Neural cell (in vitro differentiated cells): ENCODE results near the gene PEX7. TPM values are rescaled to one million over a fixed set of nuclear protein-coding genes. Genes with fewer than 3 reads are reported as not detected.

Experiments used
- H2AFZ ChIP-seq: fragments of 200-600, 300-800 bp; sonication (generic), shearing (Covaris generic); 2 replicates; pipeline ENCODE4 v1.6.0; 2014; ENCODE audit warnings: low read depth, mild to moderate bottlenecking, antibody characterized with exemption, low read length, moderate library complexity
- H3F3A ChIP-seq: fragments of 200-600 bp; shearing (Covaris generic); 2 replicates; pipeline ENCODE4 v1.6.1; 2016; ENCODE audit warnings: mild to moderate bottlenecking, moderate library complexity, mixed read lengths, antibody characterized with exemption, low read length; ENCODE audit not compliant: insufficient read depth, poor library complexity, severe bottlenecking
- H3K27ac ChIP-seq: fragments of 200-600, 300-800 bp; sonication (generic), shearing (Covaris generic); 2 replicates; pipeline ENCODE4 v1.5.1; 2014; ENCODE audit warnings: mild to moderate bottlenecking, low read length, moderate library complexity
- H3K27me3 ChIP-seq: fragments of 300-800, 200-600 bp; sonication (generic), shearing (Covaris generic); 2 replicates; pipeline ENCODE4 v1.6.0; 2014; ENCODE audit warnings: mild to moderate bottlenecking, low read depth, low read length, moderate library complexity; ENCODE audit not compliant: insufficient read depth
- H3K36me3 ChIP-seq: fragments of 300-800, 200-600 bp; sonication (generic), shearing (Covaris generic); 2 replicates; pipeline ENCODE4 v1.5.1; 2014; ENCODE audit warnings: mild to moderate bottlenecking, antibody characterized with exemption, low read length, moderate library complexity; ENCODE audit not compliant: insufficient read depth
- H3K4me2 ChIP-seq: fragments of 300-800, 200-600 bp; sonication (generic), shearing (Covaris generic); 2 replicates; pipeline ENCODE4 v1.6.0; 2014; ENCODE audit warnings: mild to moderate bottlenecking, low read length
- H3K4me3 ChIP-seq: fragments of 300-800, 200-600 bp; sonication (generic), shearing (Covaris generic); 2 replicates; pipeline ENCODE4 v1.5.1; 2014; ENCODE audit warnings: mild to moderate bottlenecking, low read length, moderate library complexity
- H3K79me2 ChIP-seq: fragments of 200-600 bp; shearing (Covaris generic); replicated peaks from 2 replicates; pipeline ENCODE4 v1.6.0; 2014; ENCODE audit warnings: mild to moderate bottlenecking, low read length, moderate library complexity; ENCODE audit not compliant: insufficient read depth
- H3K9ac ChIP-seq: fragments of 300-800, 200-600 bp; sonication (generic), shearing (Covaris generic); 2 replicates; pipeline ENCODE4 v1.6.1; 2016; ENCODE audit warnings: mild to moderate bottlenecking, low read length, mixed read lengths
- H3K9me2 ChIP-seq: fragments of 200-600 bp; shearing (Covaris generic); 2 replicates; pipeline ENCODE4 v1.6.1; 2016; ENCODE audit warnings: mild to moderate bottlenecking, low read length, mixed read lengths; ENCODE audit not compliant: insufficient read depth
- H3K9me3 ChIP-seq: fragments of 200-600, 300-800 bp; sonication (generic), shearing (Covaris generic); 2 replicates; pipeline ENCODE4 v1.6.1; 2016; ENCODE audit warnings: mild to moderate bottlenecking, mixed run types, low read length, moderate library complexity, mixed read lengths
- H4K20me1 ChIP-seq: fragments of 200-600 bp; shearing (Covaris generic); 2 replicates; pipeline ENCODE4 v1.6.1; 2016; ENCODE audit warnings: mild to moderate bottlenecking, mixed run types; ENCODE audit not compliant: insufficient read depth
- CTCF ChIP-seq: fragments of 450-650 bp; IDR thresholded peaks from 2 replicates; pipeline ENCODE4 v1.5.1; 2014; ENCODE audit warnings: antibody characterized with exemption, mild to moderate bottlenecking, moderate library complexity; ENCODE audit not compliant: poor library complexity, severe bottlenecking
- EP300 ChIP-seq: fragments of 450-650 bp; conservative IDR thresholded peaks from 2 replicates; pipeline ENCODE4 v1.6.1; 2014; ENCODE audit warnings: antibody characterized with exemption, mild to moderate bottlenecking, moderate library complexity; ENCODE audit not compliant: poor library complexity, severe bottlenecking
- EZH2 ChIP-seq: fragments of 200-600, 300-800 bp; shearing (Covaris generic), sonication (generic); IDR thresholded peaks from 2 replicates; pipeline ENCODE4 v1.6.1; 2014; ENCODE audit warnings: antibody characterized with exemption, low read length, borderline replicate concordance, mild to moderate bottlenecking; ENCODE audit not compliant: insufficient read depth, poor library complexity, severe bottlenecking
- MXI1 ChIP-seq: fragments of 450-650 bp; conservative IDR thresholded peaks from 2 replicates; pipeline ENCODE4 v1.6.1; 2014; ENCODE audit warnings: antibody characterized with exemption, mild to moderate bottlenecking; ENCODE audit not compliant: poor library complexity, severe bottlenecking
- POLR2AphosphoS5 ChIP-seq: IDR thresholded peaks from 2 replicates; pipeline ENCODE4 v1.6.1; 2012
- RAD21 ChIP-seq: fragments of 450-650 bp; conservative IDR thresholded peaks from 2 replicates; pipeline ENCODE4 v1.6.1; 2014; ENCODE audit warnings: antibody characterized with exemption, mild to moderate bottlenecking, moderate library complexity
- REST ChIP-seq: IDR thresholded peaks from 2 replicates; pipeline ENCODE4 v1.6.1; 2012; ENCODE audit warnings: borderline replicate concordance
- SMC3 ChIP-seq: fragments of 450-650 bp; conservative IDR thresholded peaks from 2 replicates; pipeline ENCODE4 v1.6.1; 2014; ENCODE audit warnings: antibody characterized with exemption, mild to moderate bottlenecking, moderate library complexity; ENCODE audit not compliant: poor library complexity
- TAF1 ChIP-seq: IDR thresholded peaks from 2 replicates; pipeline ENCODE4 v1.6.1; 2012; ENCODE audit warnings: low read depth
- polyA plus RNA-seq: library from polyadenylated mRNA; depleted of rRNA; stranded (reverse); fragments of >200 nt; gene quantifications from 2 replicates; pipeline ENCODE4 v1.2.3, GENCODE V29; 2014

PEX7 gene
- polyA plus RNA-seq, 1 donor from 2014 or later = 10.8 TPM

- no peak overlapping the region for H2AFZ ChIP-seq
- H3K9ac ChIP-seq = peak overlapping the region; percentile 74
- no peaks in the 10 kb centered on the region for H3K9me2 ChIP-seq
Observed at GRCh38 chr6:136793363-136793762, 29.0 kb upstream of the PEX7 start.

GRCh38 chr6:136795386-136795785 is 27.0 kb upstream of the PEX7 start:
- Histone ChIP-seq H3F3A (peaks cover 3% of the 10 kb centered on the region), H3K36me3 (no peaks in the 10 kb centered on the region), H3K9me2 (no peaks in the 10 kb centered on the region), H4K20me1 (no peaks in the 10 kb centered on the region), H3K4me3 (no peak overlapping the region), H3K9ac (no peak overlapping the region), H2AFZ (no peak overlapping the region), H3K27ac (no peak overlapping the region), H3K79me2 (no peaks in the 10 kb centered on the region), H3K4me2 (no peak overlapping the region), H3K27me3 (peaks cover 28% of the 10 kb centered on the region), H3K9me3 (no peaks in the 10 kb centered on the region)
- no peak for TF ChIP-seq POLR2AphosphoS5
- no peak for TF ChIP-seq MXI1
- no peak for TF ChIP-seq EP300
- no peak for TF ChIP-seq TAF1
- no peak for TF ChIP-seq RAD21
- TF ChIP-seq SMC3 = no peak
- TF ChIP-seq CTCF = no peak
- TF ChIP-seq EZH2 = no peak

More at GRCh38 chr6:136793363-136793762, 29.0 kb upstream of the PEX7 start:
- peaks cover 3% of the 10 kb centered on the region for H3F3A ChIP-seq
- peak overlapping the region; percentile 98 for H3K4me3 ChIP-seq
- TF ChIP-seq EZH2 (no peak), POLR2AphosphoS5 (no peak), SMC3 (no peak), MXI1 (no peak), EP300 (no peak), TAF1 (no peak), CTCF (no peak), RAD21 (no peak), REST (no peak)
- no peaks in the 10 kb centered on the region for H3K36me3 ChIP-seq
- H3K9me3 ChIP-seq = no peaks in the 10 kb centered on the region
- no peak overlapping the region for H3K27ac ChIP-seq
- no peaks in the 10 kb centered on the region for H4K20me1 ChIP-seq
- H3K79me2 ChIP-seq = no peaks in the 10 kb centered on the region
- H3K27me3 ChIP-seq = peaks cover 41% of the 10 kb centered on the region
- H3K4me2 ChIP-seq = peak overlapping the region; percentile 76
